ENCODE measurements around the gene PTPRG.

The PTPRG gene

GRCh38 chr3:61589856-61590255, 28.5 kb downstream of the PTPRG start:
- no peak for DNase-seq (ENCODE audit: low spot score)

GRCh38 chr3:61591300-61591699, 29.9 kb downstream of the PTPRG start:
- DNase-seq (ENCODE audit: low spot score) = no peak

GRCh38 chr3:61593446-61594029, 32.2 kb downstream of the PTPRG start:
- DNase-seq (ENCODE audit: low spot score) = no peak

- DNase-seq (ENCODE audit: low spot score) = no peak
These were observed 33.0 kb downstream of the PTPRG start for GRCh38 chr3:61594144-61594963.

- no peak for DNase-seq (ENCODE audit: low spot score)
These were observed 33.6 kb downstream of the PTPRG start for GRCh38 chr3:61594964-61595285.

- no peak for DNase-seq (ENCODE audit: low spot score)
These were observed 33.9 kb downstream of the PTPRG start for GRCh38 chr3:61595288-61595687.

- no peak for DNase-seq (ENCODE audit: low spot score)
These were observed 34.5 kb downstream of the PTPRG start for GRCh38 chr3:61595826-61596225.

GRCh38 chr3:61597906-61598305, 36.5 kb downstream of the PTPRG start:
- DNase-seq (ENCODE audit: low spot score) = no peak

- no peak for DNase-seq (ENCODE audit: low spot score)
These were observed 38.8 kb downstream of the PTPRG start for GRCh38 chr3:61600195-61600594.

- no peak for DNase-seq (ENCODE audit: low spot score)
These were observed 40.5 kb downstream of the PTPRG start for GRCh38 chr3:61601831-61602230.

GRCh38 chr3:61602466-61602865, 41.1 kb downstream of the PTPRG start:
- DNase-seq (ENCODE audit: low spot score) = no peak

GRCh38 chr3:61605589-61606175, 44.3 kb downstream of the PTPRG start:
- DNase-seq (ENCODE audit: low spot score) = no peak

- no peak for DNase-seq (ENCODE audit: low spot score)
These were observed 44.8 kb downstream of the PTPRG start for GRCh38 chr3:61606196-61606595.

- no peak for DNase-seq (ENCODE audit: low spot score)
These were observed 46.7 kb downstream of the PTPRG start for GRCh38 chr3:61608072-61608471.

- DNase-seq (ENCODE audit: low spot score) = no peak
These were observed 47.3 kb downstream of the PTPRG start for GRCh38 chr3:61608711-61609110.

GRCh38 chr3:61610316-61610715, 48.9 kb downstream of the PTPRG start:
- no peak for DNase-seq (ENCODE audit: low spot score)

GRCh38 chr3:61612211-61613194, 51.1 kb downstream of the PTPRG start:
- no peak for DNase-seq (ENCODE audit: low spot score)

- DNase-seq (ENCODE audit: low spot score) = no peak
These were observed 52.3 kb downstream of the PTPRG start for GRCh38 chr3:61613666-61614065.

GRCh38 chr3:61615643-61616042, 54.3 kb downstream of the PTPRG start:
- DNase-seq (ENCODE audit: low spot score) = no peak

GRCh38 chr3:61616586-61616985, 55.2 kb downstream of the PTPRG start:
- no peak for DNase-seq (ENCODE audit: low spot score)

- DNase-seq (ENCODE audit: low spot score) = no peak
These were observed 55.7 kb downstream of the PTPRG start for GRCh38 chr3:61617041-61617440.

- no peak for DNase-seq (ENCODE audit: low spot score)
These were observed 56.3 kb downstream of the PTPRG start for GRCh38 chr3:61617651-61618050.

Measured in activated CD4-positive, alpha-beta T cell treated with anti-CD3 and anti-CD28 coated beads, Interleukin-2, Interleukin-4, amounts not matched to agents 100 ng/mL and 50 ng/mL, durations not matched to agents 16 hours and 8 hours (primary cell).